Loucy (cell line): ENCODE data around the gene COL27A1.

Experiments used
- H2AFZ ChIP-seq: fragments of 200-600 bp; sonication (generic); 2 replicates; pipeline ENCODE4 v1.6.0; 2016; ENCODE audit warnings: antibody characterized with exemption, mild to moderate bottlenecking, low read length, moderate library complexity
- H3F3A ChIP-seq: fragments of 200-600 bp; 2 replicates; pipeline ENCODE4 v1.6.0; 2016; ENCODE audit warnings: antibody characterized with exemption, low read depth, mild to moderate bottlenecking
- H3K27me3 ChIP-seq: fragments of 200-600 bp; sonication (generic); 2 replicates; pipeline ENCODE4 v1.6.1; 2014; ENCODE audit warnings: low read length, mild to moderate bottlenecking; ENCODE audit not compliant: insufficient read depth, poor library complexity, severe bottlenecking
- H3K36me3 ChIP-seq: fragments of 200-600 bp; sonication (generic); 2 replicates; pipeline ENCODE4 v1.6.1; 2016; ENCODE audit warnings: low read length; ENCODE audit not compliant: insufficient read depth
- H3K4me1 ChIP-seq: fragments of 200-600 bp; sonication (generic); 2 replicates; pipeline ENCODE4 v1.5.1; 2014; ENCODE audit warnings: low read length, mild to moderate bottlenecking; ENCODE audit not compliant: insufficient read depth, poor library complexity, severe bottlenecking
- H3K4me2 ChIP-seq: fragments of 200-600 bp; sonication (generic); 2 replicates; pipeline ENCODE4 v1.6.0; 2014; ENCODE audit warnings: antibody characterized with exemption, low read length, low read depth, mild to moderate bottlenecking; ENCODE audit not compliant: poor library complexity, severe bottlenecking
- H3K4me3 ChIP-seq: fragments of 200-600 bp; sonication (generic); 2 replicates; pipeline ENCODE4 v1.5.1; 2014; ENCODE audit warnings: low read length, mild to moderate bottlenecking, mixed read lengths; ENCODE audit not compliant: poor library complexity, severe bottlenecking
- H3K79me2 ChIP-seq: fragments of 200-600 bp; sonication (generic); 2 replicates; pipeline ENCODE4 v1.6.1; 2014; ENCODE audit warnings: low read length; ENCODE audit not compliant: insufficient read depth
- H3K9ac ChIP-seq: fragments of 200-600 bp; sonication (generic); 2 replicates; pipeline ENCODE4 v1.6.0; 2014; ENCODE audit warnings: mild to moderate bottlenecking, low read depth, low read length, moderate library complexity; ENCODE audit not compliant: poor library complexity, severe bottlenecking
- H3K9me2 ChIP-seq: fragments of 200-600 bp; sonication (generic); replicated peaks from 2 replicates; pipeline ENCODE4 v1.6.1; 2016; ENCODE audit warnings: low read depth, low read length, mixed read lengths
- H3K9me3 ChIP-seq: fragments of 200-600 bp; sonication (generic); 2 replicates; pipeline ENCODE4 v1.6.1; 2014; ENCODE audit warnings: mild to moderate bottlenecking, antibody characterized with exemption, low read length, low read depth; ENCODE audit not compliant: insufficient read depth
- H4K20me1 ChIP-seq: fragments of 200-600 bp; sonication (generic); 2 replicates; pipeline ENCODE4 v1.6.0; 2014; ENCODE audit warnings: antibody characterized with exemption, low read length, mild to moderate bottlenecking; ENCODE audit not compliant: insufficient read depth, poor library complexity, severe bottlenecking
- EZH2phosphoT487 ChIP-seq: fragments of 200-600 bp; IDR thresholded peaks from 2 replicates; pipeline ENCODE4 v1.6.1; 2018; ENCODE audit warnings: antibody characterized with exemption, mild to moderate bottlenecking, moderate library complexity, borderline replicate concordance
- TF ChIP-seq, protein P1 (sequence below): fragments of 200-600 bp; sonication (generic); conservative IDR thresholded peaks from 2 replicates; pipeline ENCODE4 v1.5.1; 2014; ENCODE audit warnings: mild to moderate bottlenecking, antibody characterized with exemption, low read length

COL27A1 gene

DNA sequence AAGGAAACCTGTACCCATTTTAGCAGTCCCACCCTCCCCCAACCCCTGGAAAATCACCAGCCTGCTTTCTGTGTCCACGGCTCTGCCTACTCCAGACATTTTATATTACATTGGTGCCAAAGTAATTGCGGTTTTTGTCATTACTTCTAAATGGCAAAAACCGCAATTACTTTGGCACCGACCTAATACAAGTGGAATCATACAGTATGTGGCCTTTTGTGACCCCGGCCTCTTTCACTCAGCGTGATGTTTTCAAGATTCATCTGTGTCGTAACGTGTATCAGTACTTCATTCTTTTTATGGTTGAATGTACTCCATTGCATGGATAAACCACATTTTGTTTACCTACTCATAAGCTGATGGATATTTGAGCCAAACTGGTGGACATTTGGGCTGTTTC, 157.8 kb downstream of the COL27A1 start:
- H3K36me3 ChIP-seq = no peaks in the 10 kb centered on the region
- H3K4me3 ChIP-seq = no peak overlapping the region
- H2AFZ ChIP-seq = no peak overlapping the region
- H4K20me1 ChIP-seq = no peaks in the 10 kb centered on the region
- no peaks in the 10 kb centered on the region for H3K4me1 ChIP-seq
- TF ChIP-seq, protein P1, sequence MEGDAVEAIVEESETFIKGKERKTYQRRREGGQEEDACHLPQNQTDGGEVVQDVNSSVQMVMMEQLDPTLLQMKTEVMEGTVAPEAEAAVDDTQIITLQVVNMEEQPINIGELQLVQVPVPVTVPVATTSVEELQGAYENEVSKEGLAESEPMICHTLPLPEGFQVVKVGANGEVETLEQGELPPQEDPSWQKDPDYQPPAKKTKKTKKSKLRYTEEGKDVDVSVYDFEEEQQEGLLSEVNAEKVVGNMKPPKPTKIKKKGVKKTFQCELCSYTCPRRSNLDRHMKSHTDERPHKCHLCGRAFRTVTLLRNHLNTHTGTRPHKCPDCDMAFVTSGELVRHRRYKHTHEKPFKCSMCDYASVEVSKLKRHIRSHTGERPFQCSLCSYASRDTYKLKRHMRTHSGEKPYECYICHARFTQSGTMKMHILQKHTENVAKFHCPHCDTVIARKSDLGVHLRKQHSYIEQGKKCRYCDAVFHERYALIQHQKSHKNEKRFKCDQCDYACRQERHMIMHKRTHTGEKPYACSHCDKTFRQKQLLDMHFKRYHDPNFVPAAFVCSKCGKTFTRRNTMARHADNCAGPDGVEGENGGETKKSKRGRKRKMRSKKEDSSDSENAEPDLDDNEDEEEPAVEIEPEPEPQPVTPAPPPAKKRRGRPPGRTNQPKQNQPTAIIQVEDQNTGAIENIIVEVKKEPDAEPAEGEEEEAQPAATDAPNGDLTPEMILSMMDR = no peak
- no peak for TF ChIP-seq EZH2phosphoT487
- no peaks in the 10 kb centered on the region for H3F3A ChIP-seq
- no peaks in the 10 kb centered on the region for H3K9me3 ChIP-seq
- H3K79me2 ChIP-seq = no peaks in the 10 kb centered on the region
- H3K9ac ChIP-seq = no peak overlapping the region
- no peaks in the 10 kb centered on the region for H3K9me2 ChIP-seq
- H3K27me3 ChIP-seq = no peaks in the 10 kb centered on the region
- H3K4me2 ChIP-seq = no peak overlapping the region

DNA sequence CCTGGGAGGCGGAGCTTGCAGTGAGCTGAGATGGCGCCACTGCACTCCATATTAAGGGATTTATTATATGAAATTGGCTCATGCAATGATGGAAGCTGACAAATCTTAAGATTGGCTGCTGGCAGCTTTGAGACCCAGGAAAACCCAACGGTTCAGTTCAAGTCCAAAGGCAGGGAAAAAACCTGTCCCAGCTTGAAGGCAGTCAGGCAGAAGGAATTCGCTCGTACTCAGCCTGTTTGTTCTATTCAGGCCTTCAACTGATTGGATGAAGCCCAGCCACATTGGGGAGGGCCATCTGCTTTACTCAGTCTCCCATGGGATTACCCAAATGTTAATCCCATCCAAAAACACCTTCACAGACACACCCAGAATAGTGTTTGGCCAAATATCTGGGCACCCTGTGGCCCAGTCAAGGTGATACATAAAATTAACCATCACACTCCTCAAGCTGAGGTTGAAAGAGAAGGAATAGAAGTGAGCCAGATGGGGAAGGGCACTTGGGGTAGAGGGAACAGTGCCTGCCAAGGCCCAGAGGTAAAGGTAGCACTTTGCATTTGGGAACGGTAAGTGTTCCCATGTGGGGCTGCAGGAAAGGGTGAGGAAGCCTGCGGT, 159.0 kb downstream of the COL27A1 start:
- Histone ChIP-seq H3K9me3 (no peaks in the 10 kb centered on the region), H3K4me3 (no peak overlapping the region), H3F3A (no peaks in the 10 kb centered on the region), H3K4me2 (no peak overlapping the region), H3K79me2 (no peaks in the 10 kb centered on the region), H3K9ac (no peak overlapping the region), H3K9me2 (no peaks in the 10 kb centered on the region), H3K4me1 (no peaks in the 10 kb centered on the region), H4K20me1 (no peaks in the 10 kb centered on the region), H3K36me3 (no peaks in the 10 kb centered on the region), H3K27me3 (no peaks in the 10 kb centered on the region), H2AFZ (no peak overlapping the region)
- TF ChIP-seq, protein P1 = no peak
- no peak for TF ChIP-seq EZH2phosphoT487

DNA sequence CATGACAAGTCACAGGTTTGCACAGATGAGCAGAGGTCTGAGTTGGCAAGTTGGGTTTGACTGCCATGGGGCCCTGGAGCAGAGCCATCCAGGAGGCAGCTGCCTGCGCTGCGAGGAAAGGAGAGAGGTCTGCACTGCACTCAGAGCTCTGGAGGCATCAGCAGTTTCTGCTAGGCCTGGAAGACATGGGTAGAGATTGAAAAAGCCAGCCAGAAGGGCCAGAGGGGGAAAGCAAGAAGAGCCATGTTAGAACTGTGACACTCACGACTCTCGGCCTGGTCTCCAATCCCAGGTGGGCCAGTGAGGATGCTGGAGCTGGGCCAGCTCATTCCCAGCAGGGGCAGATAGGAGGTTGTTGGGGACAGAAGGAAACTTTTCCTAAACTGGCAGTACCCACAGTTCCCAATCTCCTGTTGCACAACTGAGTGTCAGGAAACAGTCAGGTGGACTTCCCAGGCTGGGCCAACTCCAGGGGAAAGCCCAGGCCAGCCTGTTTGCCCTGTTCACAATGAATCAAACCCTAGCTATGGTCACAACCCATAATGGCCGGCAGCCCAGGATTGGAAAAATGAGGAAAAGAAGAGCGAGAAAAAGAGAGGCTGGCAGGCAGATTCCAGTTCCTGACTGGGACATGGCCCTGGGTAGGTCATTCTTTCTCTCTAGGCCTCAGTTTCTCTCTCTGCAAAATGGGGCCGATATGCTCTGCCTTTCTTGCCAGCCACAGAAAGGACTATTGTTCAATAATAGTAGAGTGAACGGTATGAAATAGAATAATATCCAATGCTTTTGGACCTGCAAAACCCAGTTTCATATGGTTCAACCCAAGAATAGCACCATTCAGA, 159.8 kb downstream of the COL27A1 start:
- Histone ChIP-seq H3K4me3 (no peak overlapping the region), H3K4me1 (no peaks in the 10 kb centered on the region), H4K20me1 (no peaks in the 10 kb centered on the region), H3K9ac (no peak overlapping the region), H2AFZ (no peak overlapping the region), H3K79me2 (no peaks in the 10 kb centered on the region), H3K4me2 (no peak overlapping the region), H3K9me3 (no peaks in the 10 kb centered on the region), H3K27me3 (no peaks in the 10 kb centered on the region), H3K36me3 (no peaks in the 10 kb centered on the region), H3F3A (no peaks in the 10 kb centered on the region), H3K9me2 (no peaks in the 10 kb centered on the region)
- TF ChIP-seq, protein P1 = no peak
- no peak for TF ChIP-seq EZH2phosphoT487
